Effector CD4-positive, alpha-beta T cell (primary cell): ENCODE data around the gene PPARA.
"Not testable (repeated sequence)": the region's sequence is repeated elsewhere in the genome, so short reads cannot be mapped to it uniquely, and the experiment has no call there.

Experiments used
- DNase-seq: peaks from one replicate; pipeline ENCODE4 v3.0.0-alpha.2; 2020

PPARA gene

DNA sequence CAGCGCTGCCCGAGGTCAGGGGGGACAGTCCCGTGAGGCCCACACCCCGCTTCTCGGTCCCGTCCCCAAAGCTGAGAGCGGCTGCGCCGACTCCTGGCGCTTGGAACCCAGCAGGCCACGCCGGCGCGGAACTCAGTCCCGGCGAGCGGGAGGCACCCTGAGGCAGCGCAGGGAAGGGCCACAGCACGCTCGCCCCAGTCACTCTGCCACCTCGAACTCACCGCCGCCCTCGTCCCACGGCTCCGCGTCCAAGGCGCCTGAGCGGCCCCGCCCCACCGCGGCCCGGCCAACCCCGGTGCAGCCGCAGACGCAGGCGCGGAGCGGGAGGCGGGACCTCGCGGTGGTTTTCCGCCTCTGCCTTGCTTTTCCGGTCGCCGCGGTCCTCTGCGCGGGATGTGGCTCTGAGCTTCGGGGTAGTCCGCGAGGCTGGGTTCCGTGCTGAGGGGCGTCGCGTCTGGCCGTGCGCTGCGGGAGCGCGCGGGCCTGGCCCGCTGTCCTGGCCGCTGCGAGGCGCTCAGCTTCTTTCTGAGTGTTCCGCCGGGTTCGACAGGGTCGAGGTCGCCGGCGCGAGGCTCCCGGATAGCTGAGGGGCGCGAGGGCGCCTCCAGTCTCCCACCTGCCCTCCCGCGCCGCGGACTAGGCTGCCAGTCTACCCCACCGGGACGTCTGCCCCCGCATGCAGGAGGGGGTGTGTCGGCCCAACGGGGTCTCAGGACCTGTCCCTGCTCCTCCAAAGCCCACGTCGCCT lies 99.9 kb downstream of the PPARA start, which contains the start of gene CDPF1:
Gene CDPF1, minus strand, starts transcription at position 259 of the 748 bp plus-strand sequence. CDS start 2,009 bp downstream, outside the sequence.
- peak; percentile 85 for DNase-seq

DNA sequence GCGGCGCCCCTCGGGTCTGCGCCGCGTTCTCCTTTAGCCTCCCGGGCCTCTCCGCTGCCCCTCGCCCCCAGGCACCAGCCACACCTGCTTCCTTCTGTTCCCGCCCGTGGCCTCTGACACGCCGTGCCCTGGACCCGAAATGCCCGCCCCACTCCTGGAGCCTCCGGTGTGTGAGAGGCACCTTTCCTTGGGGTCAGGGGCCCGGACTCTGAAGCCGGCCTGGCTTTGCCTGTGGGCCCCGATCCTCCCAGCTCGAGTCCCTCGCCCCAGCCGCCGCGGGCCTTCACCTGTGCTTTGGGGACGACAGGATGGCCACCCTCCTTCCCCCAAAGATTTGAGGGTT lies 100.4 kb downstream of the PPARA start:
- DNase-seq: no peak

DNA sequence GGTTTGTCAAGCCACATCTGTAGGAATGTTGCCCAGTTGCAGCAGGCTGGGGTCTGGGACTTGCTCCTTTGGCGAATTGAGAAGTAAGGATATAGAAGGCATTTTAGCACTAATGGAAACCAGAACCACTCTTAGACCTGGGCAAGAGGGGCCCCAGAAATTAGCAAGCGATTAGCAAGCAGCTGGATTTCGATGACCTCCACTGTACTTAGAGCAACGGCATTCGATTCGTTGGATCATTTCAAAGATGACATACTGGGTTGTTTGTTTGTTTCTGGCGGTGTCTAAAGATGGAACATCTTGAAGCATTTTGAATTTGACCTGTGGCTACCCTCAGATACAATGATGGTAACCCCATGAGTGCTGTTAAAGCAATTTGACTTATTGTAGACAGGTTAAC lies 100.9 kb downstream of the PPARA start:
- DNase-seq: no peak

DNA sequence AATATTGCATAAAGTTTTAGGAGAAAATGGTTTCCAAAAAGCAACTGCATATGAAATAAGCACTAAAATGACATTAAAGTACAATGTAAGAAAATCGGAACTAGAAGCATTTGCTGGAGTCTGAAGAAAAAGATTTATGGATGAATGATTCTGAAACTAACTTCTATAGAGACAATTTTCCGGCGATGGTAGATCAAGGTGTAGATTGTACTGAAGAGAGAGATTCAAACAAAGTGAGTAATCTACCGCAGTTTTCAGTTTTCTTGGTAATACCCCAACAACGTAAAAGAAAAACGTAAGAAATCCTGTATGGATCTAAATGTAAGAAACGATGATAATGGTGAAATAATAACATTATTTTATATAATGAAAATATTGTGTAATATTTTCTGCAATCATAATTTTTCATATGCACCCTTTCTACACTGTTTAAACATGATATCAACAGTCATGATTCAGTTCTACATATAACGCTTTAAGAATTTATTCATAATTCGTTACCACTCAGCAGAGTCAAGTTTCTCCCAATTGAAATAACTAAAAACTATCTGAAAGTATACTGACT lies 101.6 kb downstream of the PPARA start:
- no peak for DNase-seq

DNA sequence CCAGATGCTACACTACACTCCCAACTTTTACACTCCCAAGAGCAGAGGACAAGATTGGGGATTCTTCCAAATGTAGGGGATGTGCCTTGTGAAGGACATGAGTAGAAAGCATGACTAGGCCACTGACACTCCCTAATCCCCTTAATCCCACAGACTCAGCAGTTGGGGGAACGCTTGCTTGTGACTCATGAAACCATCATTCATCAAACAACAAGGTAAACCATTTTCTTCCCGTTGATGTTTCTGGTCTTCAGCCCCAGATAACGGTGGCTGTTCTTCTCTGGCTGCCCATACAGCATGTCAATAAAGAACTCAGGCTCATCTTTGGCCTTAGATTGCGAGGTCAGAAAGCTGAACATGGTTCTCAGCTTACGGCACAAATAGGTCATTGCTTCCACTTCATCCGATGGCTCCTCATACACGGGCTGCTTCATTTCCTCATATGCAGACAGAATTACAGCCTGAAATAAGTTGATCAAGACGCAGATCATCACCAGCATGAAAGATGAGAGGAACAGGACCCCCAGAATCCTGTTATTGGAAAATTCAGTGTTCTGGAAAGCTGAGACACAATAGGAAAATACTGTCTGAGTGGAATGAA lies 106.1 kb downstream of the PPARA start:
- no peak for DNase-seq

DNA sequence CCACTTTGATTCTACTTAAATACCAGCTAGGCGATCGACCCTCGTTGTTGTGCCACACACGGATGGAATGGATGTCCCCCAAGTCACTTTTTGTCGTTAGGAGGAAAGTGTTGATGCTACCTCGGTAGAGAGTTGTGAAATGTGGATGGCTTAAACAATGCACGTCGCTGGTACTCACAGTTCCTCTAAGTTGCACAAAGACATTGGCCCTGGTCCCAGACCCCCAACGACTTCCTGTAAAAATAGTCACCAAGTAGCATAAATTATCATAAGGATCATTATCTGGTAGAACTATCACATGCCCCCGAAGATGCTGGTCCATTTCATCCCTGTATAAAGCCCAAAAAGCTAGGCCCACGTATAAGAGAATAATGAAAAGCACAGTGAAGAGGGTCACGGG lies 109.0 kb downstream of the PPARA start:
- DNase-seq: no peak

DNA sequence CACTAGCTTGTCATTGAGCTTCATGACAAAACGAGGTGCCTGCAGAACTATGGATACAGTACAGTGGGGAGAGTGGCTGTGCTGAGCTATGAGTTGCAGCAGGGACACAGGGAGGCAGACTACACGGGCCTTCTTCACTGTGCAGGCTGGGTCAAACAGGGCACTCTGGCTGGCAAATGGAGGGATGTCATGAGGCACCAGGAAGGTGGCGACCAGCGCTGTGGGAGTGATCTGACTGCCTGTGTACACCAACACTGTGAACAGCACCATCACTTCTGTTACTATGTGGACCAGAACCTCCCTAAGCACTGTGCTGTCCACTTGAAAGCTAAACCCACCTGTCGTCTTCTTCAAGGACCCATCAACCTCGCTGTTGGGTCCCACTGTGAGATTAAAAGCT lies 109.7 kb downstream of the PPARA start:
- DNase-seq: no peak

DNA sequence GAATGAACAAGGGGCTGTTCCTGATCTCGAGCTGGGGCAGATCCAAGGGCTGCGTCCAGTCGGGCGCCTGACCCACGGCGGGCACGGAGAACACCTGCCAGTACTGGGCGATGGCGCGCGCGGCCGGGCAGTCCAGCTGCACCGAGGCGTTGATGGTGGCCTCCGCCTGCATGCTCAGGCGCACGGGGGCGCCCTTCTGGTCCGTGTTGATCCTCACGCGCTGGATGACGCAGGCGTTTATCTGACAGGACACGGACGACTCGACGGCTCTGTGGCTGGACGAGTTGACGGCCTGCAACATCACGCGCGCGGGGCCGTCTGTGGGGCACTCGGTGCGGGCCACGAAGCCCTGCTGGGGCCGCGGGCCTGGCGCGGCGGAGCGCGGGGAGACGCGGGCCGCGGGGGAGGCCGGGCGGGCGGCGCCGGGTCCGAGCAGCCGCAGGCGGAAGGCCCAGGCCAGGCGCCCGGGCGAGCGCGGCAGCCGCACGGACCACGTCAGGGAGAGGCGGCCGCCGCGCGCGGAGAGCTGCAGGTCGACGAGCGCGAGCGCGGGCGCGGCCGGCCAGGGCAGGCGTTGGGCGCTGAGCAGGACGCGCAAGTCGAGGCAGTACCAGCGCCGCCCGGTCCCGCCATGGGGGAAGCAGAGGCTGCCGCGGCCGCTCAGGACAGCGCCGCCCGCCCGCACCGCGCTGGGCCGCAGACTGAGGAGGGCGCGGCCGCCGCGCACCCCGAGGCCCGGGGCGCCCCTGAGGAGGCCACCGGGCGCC lies 112.3 kb downstream of the PPARA start:
- DNase-seq: no peak

DNA sequence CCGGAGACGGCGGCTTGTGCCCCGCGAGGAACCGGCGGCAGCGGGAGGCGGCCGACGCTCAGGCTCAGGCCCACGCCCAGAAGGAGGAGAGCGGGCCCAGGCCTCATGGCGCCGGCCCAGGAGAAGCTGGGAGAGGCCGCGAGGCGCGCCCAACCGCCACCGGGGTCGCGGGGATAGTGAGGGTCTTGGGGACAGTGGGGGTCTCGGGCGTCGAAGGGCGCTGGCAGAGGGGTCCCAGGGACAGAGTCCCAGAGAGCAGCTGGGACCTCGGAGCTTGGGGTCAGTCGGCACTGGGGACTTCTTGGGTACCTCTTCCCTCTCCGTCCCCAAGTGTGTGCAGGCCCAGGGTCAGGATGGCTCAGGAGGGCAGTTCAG lies 112.9 kb downstream of the PPARA start, which contains the start of gene PKDREJ:
Gene PKDREJ, minus strand, starts transcription at position 128 of the 375 bp plus-strand sequence. Its CDS starts 21 bp downstream, at position 107.
- no peak for DNase-seq

DNA sequence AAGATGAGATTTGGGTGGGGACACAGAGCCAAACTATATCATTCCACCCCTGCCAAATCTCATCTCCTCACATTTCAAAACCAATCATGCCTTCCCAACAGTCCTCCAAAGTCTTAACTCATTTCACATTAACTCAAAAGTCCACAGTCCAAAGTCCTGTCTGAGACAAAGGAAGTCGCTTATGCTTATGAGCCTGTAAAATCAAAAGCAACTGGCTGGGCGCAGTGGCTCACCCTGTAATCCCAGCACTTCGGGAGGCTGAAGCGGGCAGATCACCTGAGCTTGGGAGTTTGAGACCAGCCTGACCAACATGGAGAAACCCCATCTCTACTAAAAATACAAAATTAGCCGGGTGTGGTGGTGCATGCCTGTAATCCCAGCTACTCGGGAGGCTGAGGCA lies 114.2 kb downstream of the PPARA start:
- DNase-seq: not testable (repeated sequence)

DNA sequence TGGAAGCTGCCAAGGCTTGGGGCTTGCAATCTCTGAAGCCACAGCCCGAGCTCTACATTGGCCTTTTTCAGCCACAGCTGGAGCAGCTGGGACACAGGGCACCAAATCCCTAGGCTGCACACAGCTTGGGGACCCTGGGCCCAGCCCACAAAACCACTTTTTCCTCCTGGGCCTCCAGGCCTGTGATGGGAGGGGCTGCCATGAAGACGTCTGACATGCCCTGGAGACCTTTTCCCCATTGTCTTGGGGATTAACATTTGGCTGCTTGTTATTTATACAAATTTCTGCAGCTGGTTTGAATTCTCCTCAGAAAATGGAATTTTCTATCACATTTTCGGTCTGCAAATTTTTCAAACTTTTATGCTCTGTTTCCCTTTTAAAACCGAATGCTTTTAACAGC lies 115.3 kb downstream of the PPARA start:
- DNase-seq: not testable (repeated sequence)

DNA sequence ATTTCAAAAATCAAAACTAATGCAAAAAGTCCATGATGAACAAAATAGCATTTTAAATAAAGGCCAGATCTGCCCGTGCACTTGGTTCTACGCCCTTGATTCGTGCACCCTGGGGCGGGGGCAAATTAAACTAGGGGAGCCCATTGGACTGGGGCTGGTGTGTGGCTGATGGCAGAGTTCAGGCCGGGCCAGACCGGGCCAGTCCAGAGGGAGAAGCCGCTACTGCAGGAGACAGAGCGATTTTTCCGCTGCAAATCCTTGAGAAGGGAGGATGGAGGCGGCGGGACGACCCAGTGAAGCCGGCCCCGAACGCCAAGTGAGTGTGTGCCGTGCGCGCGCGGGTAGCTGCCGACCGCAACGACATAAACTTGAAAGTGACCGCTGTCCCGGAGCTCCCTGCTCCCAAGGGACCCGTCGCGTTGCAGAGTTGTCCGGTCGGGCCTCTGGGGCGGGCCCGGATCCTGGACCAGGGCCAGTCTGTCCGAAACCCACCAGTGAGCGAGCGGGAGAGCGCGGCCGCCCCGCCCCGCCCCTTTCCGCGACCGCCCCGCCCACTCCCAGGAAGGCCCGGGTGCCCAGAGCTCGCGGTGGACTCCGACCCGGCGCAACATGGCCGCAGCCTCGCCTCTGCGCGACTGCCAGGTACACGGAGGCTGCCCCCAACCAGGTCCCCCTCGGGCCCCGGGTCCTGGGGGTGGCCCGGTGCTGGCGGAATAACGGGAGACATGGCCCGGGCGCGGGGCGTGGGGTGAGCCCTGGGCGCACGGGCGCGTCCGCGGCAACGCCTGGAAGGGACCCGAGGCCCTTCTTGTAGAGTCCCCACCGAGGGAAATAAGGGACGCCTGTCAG lies 117.3 kb downstream of the PPARA start, which contains the start of gene TTC38:
Gene TTC38, plus strand, starts transcription at position 578 of the 849 bp plus-strand sequence. Its CDS starts 32 bp downstream, at position 610.
- DNase-seq: peak; percentile 27

DNA sequence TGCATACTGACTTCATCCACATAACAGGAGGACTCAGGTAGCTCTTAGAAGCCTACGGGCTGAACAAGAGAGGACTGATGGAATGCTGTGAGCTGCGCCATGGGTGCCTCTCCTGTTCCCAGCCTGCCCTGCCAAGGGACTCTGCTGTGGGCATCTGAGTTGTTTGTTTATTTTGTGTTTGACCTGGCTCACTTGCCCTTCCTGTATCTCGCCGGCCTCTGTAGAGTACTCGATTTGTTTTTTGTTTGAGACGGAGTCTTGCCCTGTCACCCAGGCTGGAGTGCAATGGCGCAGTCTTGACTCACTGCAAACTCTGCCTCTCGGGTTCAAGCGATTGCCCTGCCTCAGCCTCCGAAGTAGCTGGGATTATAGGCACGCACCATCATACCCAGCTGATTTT lies 119.2 kb downstream of the PPARA start:
- DNase-seq: no peak

DNA sequence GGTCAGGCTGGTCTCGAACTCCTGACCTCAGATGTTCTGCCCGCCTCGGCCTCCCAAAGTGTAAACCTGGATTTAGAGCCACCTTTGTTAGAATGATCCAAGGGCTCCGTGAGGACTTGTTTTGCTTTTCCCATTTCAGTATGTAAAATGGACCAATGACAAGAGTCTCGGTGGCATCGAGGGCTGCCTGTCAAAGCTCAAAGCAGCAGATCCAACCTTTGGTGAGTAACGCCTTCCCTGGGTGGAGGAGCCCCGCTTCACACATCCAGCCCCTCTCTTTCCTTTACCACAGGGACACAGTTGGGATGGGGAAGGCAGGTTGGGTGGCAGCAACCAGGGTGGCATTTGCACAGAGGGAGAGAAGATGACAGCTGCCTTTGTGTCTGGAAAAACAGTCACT lies 121.9 kb downstream of the PPARA start:
- DNase-seq: no peak

DNA sequence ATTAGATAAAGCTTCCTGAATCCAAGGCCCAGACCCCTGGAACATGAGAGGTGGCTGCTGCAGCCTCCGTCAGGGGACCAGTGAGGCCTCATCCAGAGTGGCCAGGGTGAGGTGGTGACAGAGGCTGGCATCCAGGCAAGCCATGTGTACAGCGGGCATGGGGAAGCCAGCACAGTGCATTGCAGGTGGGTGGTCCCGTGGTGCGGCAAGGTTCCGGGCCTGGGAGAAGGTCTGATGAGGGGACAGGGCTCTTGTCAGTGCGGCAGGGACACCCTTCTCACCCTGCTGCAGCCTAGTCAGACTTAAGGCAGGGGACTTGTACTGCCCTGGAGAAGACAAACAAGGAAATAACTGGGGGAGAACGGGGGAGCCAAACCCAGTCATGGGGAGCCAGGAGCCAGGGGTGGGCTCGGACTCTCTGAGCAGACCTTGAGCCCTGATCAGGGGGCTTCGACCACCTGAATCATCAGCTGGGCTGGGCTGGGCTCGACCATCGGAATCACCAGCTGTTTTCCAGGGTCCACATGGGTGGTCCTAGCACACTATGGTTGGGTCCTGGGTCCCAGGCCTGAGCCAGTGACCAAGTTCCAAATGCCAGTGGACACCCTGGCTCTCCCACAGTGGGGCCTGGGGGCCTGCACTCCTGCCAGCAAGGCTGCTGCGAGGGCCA lies 122.6 kb downstream of the PPARA start:
- DNase-seq: no peak

DNA sequence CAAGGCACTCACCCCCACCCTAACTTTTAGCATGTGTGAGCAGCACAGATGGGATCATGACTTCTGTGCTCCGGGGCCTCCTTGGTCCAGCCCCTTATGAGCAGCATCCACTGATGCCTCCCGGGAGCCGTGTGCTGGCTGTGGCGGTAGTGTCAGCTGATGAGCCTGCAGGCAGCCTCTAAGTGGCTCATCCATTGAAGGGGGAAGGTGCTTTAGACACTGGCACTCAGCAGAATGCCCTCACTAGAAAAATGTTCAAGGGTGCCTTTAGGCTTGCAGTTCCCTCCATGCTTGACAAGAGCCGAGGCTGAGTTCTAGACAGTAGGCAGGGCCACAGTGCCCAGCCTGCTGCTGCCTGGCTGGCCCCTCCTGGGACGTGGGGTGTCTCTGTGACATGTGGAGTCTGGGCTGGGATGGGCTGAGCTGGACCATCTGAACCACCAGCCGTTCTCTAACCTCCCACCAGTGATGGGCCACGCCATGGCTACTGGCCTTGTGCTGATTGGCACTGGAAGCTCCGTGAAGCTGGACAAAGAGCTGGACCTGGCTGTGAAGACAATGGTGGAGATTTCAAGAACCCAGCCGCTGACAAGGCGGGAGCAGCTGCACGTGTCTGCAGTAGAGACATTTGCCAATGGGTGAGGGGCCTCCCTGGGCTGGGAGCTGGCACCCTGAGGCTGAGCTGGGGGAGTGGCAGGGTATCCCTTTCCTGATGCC lies 123.3 kb downstream of the PPARA start:
- no peak for DNase-seq

DNA sequence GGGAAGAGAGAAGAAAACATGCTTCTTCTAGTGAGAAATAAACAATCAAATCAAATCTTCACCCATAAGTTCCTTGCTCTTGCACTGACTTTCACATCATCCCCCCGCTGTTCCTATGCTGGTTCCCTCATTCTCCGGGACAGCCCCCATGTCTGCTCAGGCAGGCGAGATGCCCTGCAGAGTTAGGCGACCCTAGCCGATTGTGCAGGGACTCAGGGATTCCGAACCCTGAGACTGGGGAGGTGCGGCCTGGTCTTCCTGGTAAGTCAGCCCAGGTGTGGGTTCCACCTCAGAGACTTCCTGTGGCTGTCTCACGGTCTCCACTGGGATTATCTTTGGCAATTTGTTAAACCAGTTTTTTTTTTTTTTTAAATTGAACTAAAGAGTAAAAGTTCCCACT lies 124.1 kb downstream of the PPARA start:
- DNase-seq: no peak

DNA sequence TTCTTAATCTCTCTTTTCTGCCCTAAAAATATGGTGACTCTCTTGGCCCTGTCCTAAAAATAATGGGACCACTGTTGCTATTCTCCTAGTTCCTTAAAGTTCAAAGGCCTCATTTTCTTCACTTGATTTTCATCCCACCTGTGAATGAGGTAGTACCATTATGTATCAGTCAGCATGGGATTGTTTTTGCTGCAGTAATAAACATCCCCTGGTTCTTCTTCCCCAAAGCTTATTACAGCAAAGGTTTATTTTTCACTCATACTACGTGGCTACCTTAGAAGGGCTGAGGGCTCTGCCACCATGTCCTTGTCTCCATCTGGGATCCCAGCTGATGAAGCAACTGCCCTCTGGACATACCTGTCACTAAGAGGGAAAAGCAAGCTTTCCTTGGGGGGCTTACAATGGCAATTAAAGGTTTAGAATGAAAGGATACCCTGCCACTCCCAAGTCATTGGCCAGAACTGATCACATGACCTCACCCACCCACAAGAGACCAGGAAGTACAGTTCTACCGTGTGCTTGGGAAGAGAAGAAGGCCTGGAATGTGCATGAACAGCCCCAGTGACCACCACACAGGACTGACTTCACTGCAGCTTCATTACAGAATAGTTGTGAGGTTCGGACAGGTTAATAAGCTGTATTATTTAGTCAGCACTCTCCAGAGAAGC lies 125.3 kb downstream of the PPARA start:
- no peak for DNase-seq

DNA sequence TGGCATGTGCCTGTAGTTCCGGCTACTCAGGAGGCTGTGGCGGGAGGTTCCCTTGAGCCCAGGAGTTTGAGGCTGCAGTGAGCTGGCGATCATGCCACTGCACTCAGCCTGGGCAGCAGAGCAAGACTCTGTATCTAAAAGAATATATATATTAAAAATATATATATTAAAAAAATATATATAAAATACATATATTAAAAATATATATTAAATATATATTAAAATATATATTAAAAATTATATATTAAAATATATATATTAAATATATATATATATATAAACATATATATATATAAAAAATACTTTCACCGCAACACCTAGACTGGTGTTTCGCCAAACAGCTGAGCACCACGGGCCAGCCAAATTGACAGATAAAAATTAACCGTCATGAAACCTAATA lies 126.2 kb downstream of the PPARA start:
- no peak for DNase-seq
